Activated T-helper 2 cell treated with anti-CD3 and anti-CD28 coated beads, Interferon-gamma antibody, Interleukin-2, Interleukin-4, amounts not matched to agents 10 μg/mL and 5 μg/mL and 100 μg/mL, durations not matched to agents 14 hours and 24 hours and 36 hours (primary cell): ENCODE results near the gene SLC17A3. TPM values are rescaled to one million over a fixed set of nuclear protein-coding genes. Genes with fewer than 3 reads are reported as not detected.

Source experiments
- DNase-seq: peaks from one replicate; pipeline ENCODE4 v3.0.0; 2021; ENCODE audit warnings: low spot score
- H3K27ac Mint-ChIP-seq: one replicate; pipeline ENCODE4 v1.8.0; 2021; ENCODE audit warnings: mixed read lengths
- H3K27me3 Mint-ChIP-seq: one replicate; pipeline ENCODE4 v1.8.0; 2021; ENCODE audit warnings: low read depth, mixed read lengths
- H3K36me3 Mint-ChIP-seq: one replicate; pipeline ENCODE4 v1.8.0; 2021; ENCODE audit warnings: low read depth, mixed read lengths
- H3K4me1 Mint-ChIP-seq: one replicate; pipeline ENCODE4 v1.8.0; 2021; ENCODE audit warnings: low read depth, mixed read lengths
- H3K4me3 Mint-ChIP-seq: one replicate; pipeline ENCODE4 v1.8.0; 2021; ENCODE audit warnings: low read depth, mild to moderate bottlenecking, moderate library complexity, mixed read lengths
- H3K9me3 Mint-ChIP-seq: one replicate; pipeline ENCODE4 v1.8.0; 2021; ENCODE audit warnings: mixed read lengths
- intact Hi-C: fragments of 100-400 bp; cut with micrococcal nuclease; formaldehyde crosslinking; loops from one replicate; pipeline ENCODE4 v1.15.1; 2023
- total RNA-seq: library from RNA; stranded (reverse); gene quantifications from 2 replicates; pipeline ENCODE4 v1.2.3, GENCODE V29; 2022

SLC17A3 gene
- total RNA-seq, 1 donor from 2014 or later: 1.6 TPM

DNA sequence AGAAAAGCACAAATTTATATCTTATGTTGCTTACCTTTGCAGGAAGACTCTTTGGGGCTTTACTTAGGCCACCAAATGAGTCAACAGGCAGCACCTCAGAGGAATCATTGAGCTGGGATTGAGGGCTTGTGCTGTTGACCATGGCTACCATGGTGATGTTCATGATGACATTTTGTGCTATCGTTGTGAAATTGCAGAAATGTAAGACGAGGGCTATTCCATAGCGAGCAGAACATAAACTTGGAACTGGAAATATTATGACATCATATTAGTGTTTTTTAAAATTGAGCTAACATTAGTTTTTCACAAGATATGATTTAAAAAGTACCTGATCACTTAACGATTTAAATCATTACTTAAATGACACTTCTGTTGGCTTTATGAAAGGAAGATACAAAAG, 11.8 kb downstream of the SLC17A3 start:
- Mint-ChIP-seq H3K36me3 (peaks cover 5% of the 10 kb centered on the region), H3K9me3 (peaks cover 11% of the 10 kb centered on the region), H3K27me3 (peaks cover 3% of the 10 kb centered on the region), H3K27ac (no peak overlapping the region), H3K4me1 (peaks cover 36% of the 10 kb centered on the region), H3K4me3 (no peak overlapping the region)
- intact Hi-C loops: no loop called here
- no peak for DNase-seq

DNA sequence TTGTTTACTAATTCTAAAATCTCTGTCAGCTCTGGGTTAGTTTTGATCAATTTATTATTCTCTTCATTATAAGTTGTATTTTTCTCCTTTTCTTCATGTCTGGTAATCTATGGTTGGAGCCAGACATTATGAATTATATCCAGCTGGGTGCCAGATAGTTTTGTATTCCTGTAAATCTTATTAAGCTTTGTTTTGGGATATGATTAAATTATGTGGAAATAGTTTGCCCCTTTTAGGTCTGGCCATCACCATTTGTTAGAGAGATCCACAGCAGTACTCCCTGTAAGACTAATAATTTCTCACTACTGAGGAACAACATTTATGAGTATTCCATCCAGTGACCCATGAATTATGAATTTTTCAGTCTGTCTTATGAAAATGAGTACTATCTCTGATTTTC, 21.3 kb downstream of the SLC17A3 start:
- peaks cover 3% of the 10 kb centered on the region for H3K27me3 Mint-ChIP-seq
- no peaks in the 10 kb centered on the region for H3K36me3 Mint-ChIP-seq
- H3K4me3 Mint-ChIP-seq: no peak overlapping the region
- H3K4me1 Mint-ChIP-seq: peaks cover 21% of the 10 kb centered on the region
- H3K27ac Mint-ChIP-seq: no peak overlapping the region
- DNase-seq: no peak
- no peaks in the 10 kb centered on the region for H3K9me3 Mint-ChIP-seq
- intact Hi-C loops: no loop called here

DNA sequence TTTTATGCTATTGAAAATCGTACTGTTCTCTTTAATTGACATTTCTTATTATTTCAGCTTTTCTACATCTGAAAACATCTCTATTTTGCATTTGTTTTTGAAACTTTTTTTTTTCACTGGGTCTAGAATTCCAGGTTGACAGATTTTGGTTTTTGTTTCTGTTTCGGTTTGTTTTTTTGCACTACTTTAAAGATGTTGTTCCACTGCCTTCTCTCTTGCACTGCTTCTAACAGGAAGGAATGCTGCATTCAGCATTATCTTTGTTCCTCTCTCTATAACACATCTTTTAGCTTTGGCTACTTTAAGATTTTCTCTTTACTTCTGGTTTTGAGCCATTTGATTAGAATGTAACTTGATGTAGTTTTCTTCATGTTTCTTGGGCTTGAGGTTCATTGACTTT, 22.1 kb downstream of the SLC17A3 start:
- peaks cover 2% of the 10 kb centered on the region for H3K36me3 Mint-ChIP-seq
- no peak overlapping the region for H3K4me3 Mint-ChIP-seq
- peaks cover 19% of the 10 kb centered on the region for H3K4me1 Mint-ChIP-seq
- H3K27ac Mint-ChIP-seq: no peak overlapping the region
- peaks cover 3% of the 10 kb centered on the region for H3K9me3 Mint-ChIP-seq
- DNase-seq: no peak
- peaks cover 3% of the 10 kb centered on the region for H3K27me3 Mint-ChIP-seq
- intact Hi-C loops: no loop called here

DNA sequence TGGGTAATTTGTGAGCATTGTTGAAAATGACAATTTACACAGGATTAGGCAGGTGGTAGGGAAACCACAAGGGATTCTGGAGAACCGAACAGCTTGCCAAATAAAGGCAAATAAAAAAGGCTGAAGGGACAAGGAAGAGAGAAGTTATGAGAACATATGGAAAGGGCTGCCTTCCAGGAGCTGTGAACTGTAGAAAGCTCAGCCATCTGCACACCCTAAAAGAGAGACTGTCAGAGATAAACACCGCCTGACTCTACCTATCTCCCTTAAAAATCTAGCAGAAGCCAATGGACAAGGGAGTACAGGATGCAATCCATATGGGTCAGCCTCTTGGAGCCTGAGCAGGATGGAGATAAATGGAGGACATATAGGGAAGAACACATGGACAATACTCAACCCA, 29.5 kb downstream of the SLC17A3 start:
- Mint-ChIP-seq H3K4me1 (peaks cover 4% of the 10 kb centered on the region), H3K4me3 (no peak overlapping the region), H3K9me3 (peaks cover 8% of the 10 kb centered on the region), H3K36me3 (peaks cover 2% of the 10 kb centered on the region), H3K27ac (no peak overlapping the region), H3K27me3 (no peaks in the 10 kb centered on the region)
- intact Hi-C loops: loop anchor here (5.0 kb wide), 1 partner anchor 57 kb away; no protein-coding TSS in a partner anchor
- no peak for DNase-seq

DNA sequence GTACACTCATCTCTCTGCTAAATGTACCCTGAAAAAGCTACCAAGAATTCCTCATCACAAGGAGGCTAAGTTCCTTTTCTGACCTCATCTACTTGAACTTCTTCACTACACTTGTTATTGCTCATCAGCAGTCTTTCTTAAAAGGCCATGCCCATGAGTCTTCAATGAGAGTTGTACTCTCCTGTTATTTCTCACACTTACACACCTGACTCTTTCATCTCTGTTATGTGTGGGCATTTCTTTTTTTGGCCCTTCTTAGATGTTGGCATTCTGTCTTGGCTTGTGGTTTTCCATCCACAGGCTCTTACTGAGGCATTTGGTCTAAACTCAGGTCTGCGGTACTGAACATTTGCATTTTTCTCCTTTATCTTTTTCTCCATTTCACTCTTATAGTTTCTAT, 31.5 kb downstream of the SLC17A3 start:
- Mint-ChIP-seq H3K4me1 (no peaks in the 10 kb centered on the region), H3K36me3 (peaks cover 2% of the 10 kb centered on the region), H3K9me3 (peaks cover 8% of the 10 kb centered on the region), H3K27ac (no peak overlapping the region), H3K27me3 (no peaks in the 10 kb centered on the region), H3K4me3 (no peak overlapping the region)
- DNase-seq: no peak
- intact Hi-C loops: loop anchor here (1.0 to 5.0 kb wide), 3 partner anchors 24 to 103 kb away; no protein-coding TSS in a partner anchor

DNA sequence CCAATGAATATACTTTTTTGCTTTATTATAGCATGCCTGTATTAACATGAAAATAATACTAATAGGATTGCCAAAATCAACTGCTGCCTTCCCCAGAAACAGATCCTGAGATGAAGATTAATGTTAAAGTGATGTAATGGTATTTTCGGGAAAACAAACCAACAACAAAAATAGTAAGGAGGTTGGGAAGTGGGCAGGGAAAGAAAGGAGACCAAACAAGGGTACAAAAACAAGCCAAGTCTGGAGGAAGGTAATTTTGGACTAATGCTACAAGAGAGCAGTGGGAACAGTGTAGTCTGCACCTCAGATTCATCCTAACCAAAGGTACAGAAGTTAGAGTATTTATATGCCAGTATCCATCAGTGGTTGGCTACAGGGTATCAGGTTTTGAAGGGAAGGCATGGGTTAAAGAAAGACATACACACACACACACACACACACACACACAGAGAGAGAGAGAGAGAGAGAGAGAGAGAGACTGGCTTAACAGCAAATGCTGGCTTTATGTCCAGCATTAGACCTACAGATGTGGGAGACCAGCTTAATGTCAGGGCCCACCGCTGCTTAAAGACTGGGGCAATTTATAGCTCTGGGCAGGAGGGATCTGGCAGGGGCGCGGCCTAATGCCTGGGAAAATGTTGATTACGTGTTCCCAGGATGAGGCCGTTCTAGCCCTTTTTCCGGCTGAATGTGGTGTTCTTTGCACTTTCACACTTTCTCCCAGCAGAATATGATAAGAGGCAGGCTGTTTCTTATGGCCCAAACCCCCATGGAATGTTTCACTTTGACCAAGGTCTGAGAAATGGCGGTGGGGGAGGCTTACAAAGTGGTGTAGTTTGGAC, 38.4 kb downstream of the SLC17A3 start:
- Mint-ChIP-seq H3K36me3 (no peaks in the 10 kb centered on the region), H3K27ac (no peak overlapping the region), H3K27me3 (no peaks in the 10 kb centered on the region), H3K9me3 (peaks cover 6% of the 10 kb centered on the region), H3K4me1 (peaks cover 8% of the 10 kb centered on the region), H3K4me3 (no peak overlapping the region)
- intact Hi-C loops: no loop called here
- no peak for DNase-seq

DNA sequence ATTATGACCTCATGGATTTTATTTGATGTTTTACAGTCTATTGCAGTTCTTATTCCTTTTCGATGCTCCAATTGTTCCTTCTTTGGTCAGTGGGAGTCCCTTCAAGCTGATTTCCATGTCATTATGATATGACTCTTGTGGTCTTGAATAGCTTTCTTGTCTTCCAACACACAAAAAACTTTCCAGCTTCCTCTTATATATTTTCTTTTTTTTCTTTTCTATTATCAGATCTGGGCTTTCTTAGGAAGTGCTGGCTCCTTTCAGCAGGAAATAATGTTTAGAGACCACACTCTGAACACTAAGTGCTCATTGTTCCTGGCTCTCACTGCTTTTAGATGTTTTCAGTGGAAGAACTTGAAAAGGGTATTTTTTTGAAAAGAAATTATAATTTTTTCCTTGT, 39.1 kb downstream of the SLC17A3 start:
- Mint-ChIP-seq H3K27ac (no peak overlapping the region), H3K27me3 (no peaks in the 10 kb centered on the region), H3K4me3 (no peak overlapping the region), H3K4me1 (peaks cover 11% of the 10 kb centered on the region), H3K9me3 (peaks cover 1% of the 10 kb centered on the region), H3K36me3 (no peaks in the 10 kb centered on the region)
- DNase-seq: no peak
- intact Hi-C loops: no loop called here

DNA sequence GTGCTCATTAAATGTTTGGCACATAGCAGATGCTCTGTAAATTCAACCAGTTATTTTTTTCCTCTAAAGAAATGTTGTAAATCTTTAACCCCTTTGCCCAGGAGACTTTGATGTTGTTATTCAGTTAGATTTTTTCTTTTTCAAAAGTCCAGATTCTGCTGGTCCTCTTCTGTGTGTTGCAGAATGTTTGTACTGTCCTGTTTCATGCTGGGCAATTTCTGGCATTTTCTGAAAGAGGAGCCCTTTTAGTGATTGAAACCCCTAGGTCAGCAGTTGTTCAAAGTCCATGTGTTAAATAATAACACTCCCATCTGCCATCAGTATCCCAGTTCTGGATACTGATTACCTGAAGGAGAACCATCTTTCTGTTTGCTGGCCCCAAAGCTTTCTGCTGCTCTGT, 40.9 kb downstream of the SLC17A3 start:
- intact Hi-C loops: no loop called here
- Mint-ChIP-seq H3K36me3 (no peaks in the 10 kb centered on the region), H3K4me1 (peaks cover 15% of the 10 kb centered on the region), H3K27me3 (no peaks in the 10 kb centered on the region), H3K27ac (no peak overlapping the region), H3K4me3 (no peak overlapping the region), H3K9me3 (no peaks in the 10 kb centered on the region)
- DNase-seq: no peak

DNA sequence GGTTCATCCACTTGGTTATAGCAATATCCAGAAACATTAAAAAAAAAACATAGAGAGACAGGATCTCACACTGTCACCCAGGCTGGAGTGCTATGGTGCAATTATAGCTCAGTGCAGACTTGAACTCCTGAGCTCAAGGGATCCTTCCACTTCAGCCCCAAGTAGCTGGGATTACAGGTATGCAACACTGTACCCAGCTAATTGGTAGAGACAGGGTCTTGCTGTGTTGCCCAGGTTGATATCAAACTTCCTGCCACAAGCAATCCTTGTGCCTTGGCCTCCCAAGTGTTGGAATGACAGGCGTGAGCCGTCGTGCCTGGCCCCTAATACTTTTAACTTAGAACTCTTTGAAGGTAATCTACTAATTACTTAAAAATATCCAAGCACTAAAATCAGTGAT, 41.4 kb downstream of the SLC17A3 start:
- H3K4me1 Mint-ChIP-seq: peaks cover 15% of the 10 kb centered on the region
- DNase-seq: no peak
- no peaks in the 10 kb centered on the region for H3K9me3 Mint-ChIP-seq
- H3K27ac Mint-ChIP-seq: no peak overlapping the region
- intact Hi-C loops: no loop called here
- no peaks in the 10 kb centered on the region for H3K27me3 Mint-ChIP-seq
- H3K4me3 Mint-ChIP-seq: no peak overlapping the region
- no peaks in the 10 kb centered on the region for H3K36me3 Mint-ChIP-seq

DNA sequence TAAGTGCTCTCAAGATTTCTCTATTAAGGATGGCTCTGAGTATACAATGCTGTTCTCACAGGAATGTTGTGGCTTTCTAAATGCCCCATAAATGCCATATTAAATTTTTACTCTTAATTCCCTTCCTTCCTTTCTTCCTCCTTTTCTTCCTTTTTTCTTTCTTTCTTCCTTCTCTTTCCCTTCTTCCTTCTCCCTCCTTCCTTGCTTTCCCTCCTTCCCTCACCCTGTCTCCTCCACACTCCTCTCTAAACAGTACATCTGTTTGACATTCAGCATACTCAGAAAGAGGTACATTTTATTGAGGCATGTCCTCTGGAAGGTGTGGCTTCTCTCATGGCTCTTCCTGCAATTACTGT, 41.8 kb downstream of the SLC17A3 start:
- intact Hi-C loops: no loop called here
- no peak for DNase-seq
- H3K4me1 Mint-ChIP-seq: peaks cover 15% of the 10 kb centered on the region
- H3K36me3 Mint-ChIP-seq: no peaks in the 10 kb centered on the region
- no peak overlapping the region for H3K27ac Mint-ChIP-seq
- no peaks in the 10 kb centered on the region for H3K9me3 Mint-ChIP-seq
- no peaks in the 10 kb centered on the region for H3K27me3 Mint-ChIP-seq
- no peak overlapping the region for H3K4me3 Mint-ChIP-seq

DNA sequence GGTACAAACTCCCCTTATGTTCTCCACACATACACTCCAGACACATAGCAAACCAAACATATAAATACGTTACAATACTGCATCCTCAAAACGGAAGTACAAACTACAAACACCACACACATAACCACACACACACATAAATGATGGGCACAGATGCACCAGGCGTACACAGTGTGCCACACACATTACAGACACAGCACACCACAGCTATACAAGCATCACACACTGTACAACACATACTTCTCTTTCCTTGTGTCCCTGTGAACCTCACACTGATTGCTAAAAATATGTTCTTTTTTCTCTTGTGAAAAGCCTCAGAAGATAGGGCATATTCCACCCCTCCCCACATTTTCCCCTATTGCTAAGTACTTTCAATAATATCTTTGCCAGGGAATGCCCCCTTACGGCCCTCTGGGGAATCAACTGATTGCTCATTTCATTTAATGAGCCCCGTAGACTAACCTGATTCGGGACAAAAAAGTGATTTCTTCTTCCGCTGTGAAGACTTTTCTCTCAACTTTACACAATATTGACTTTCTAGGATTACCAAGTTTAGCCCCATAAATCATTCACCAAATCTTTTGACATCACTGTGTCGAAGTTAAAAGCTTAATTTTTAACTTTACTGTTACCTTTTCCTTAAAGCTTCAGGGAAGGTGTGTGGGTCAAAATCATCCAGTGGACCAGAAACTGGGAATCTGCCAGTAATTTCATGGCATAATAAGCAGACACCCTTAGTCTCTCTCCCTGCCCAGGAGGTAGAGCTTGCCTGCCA, 42.3 kb downstream of the SLC17A3 start, which contains the start of gene SLC17A1:
Gene SLC17A1, minus strand, starts transcription at position 521 of the 775 bp plus-strand sequence. CDS start 1,495 bp downstream, outside the sequence.
- no peaks in the 10 kb centered on the region for H3K36me3 Mint-ChIP-seq
- intact Hi-C loops: no loop called here
- DNase-seq: no peak
- H3K27me3 Mint-ChIP-seq: no peaks in the 10 kb centered on the region
- no peak within 1 kb of the TSS for H3K27ac Mint-ChIP-seq
- H3K4me1 Mint-ChIP-seq: peaks cover 15% of the 10 kb centered on the region
- no peak within 1 kb of the TSS for H3K4me3 Mint-ChIP-seq
- no peaks in the 10 kb centered on the region for H3K9me3 Mint-ChIP-seq

DNA sequence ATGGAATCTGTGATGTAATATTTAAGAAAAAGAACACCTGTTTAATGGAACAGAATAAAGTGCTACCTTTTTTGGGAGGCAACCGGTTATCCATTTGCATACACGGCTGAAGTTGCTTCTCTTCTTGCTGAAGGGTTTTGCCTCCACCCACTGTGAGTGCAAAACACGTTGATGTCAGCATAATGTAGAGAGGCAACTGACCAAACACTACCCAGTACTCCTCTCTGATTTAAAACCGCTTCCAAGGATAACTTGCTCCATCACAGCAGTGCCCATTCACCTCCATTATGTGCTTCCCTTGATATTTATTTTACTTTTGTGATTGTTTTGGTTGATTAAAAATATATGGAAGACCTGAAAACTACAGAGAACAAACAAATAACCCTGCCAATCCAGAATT, 43.6 kb downstream of the SLC17A3 start:
- H3K27me3 Mint-ChIP-seq: peaks cover 6% of the 10 kb centered on the region
- peaks cover 7% of the 10 kb centered on the region for H3K9me3 Mint-ChIP-seq
- intact Hi-C loops: no loop called here
- H3K27ac Mint-ChIP-seq: no peak overlapping the region
- H3K4me1 Mint-ChIP-seq: peaks cover 13% of the 10 kb centered on the region
- H3K4me3 Mint-ChIP-seq: no peak overlapping the region
- H3K36me3 Mint-ChIP-seq: peaks cover 7% of the 10 kb centered on the region
- DNase-seq: no peak

DNA sequence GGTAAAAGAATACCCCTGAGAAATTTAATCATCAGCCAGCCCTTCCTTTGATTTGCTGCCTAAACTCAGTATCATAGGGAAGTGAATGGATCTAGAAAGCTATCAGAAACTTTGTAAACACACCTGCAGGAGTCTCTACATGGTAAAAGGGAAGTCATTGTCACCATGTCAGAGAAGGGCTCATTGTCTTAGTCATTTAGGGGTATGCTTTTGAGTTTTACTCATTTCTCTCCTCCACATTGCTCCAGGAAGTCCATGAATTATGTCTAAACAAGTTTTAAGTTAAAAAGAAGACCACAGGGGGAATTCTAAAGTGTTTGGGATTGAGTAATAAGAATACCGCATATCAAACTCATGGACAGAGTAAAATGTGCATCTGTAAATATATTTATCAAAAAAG, 44.7 kb downstream of the SLC17A3 start:
- peaks cover 8% of the 10 kb centered on the region for H3K36me3 Mint-ChIP-seq
- intact Hi-C loops: loop anchor here (2.0 kb wide), 1 partner anchor 41 kb away; no protein-coding TSS in a partner anchor
- peaks cover 8% of the 10 kb centered on the region for H3K4me1 Mint-ChIP-seq
- peaks cover 8% of the 10 kb centered on the region for H3K27me3 Mint-ChIP-seq
- H3K27ac Mint-ChIP-seq: no peak overlapping the region
- H3K9me3 Mint-ChIP-seq: peaks cover 10% of the 10 kb centered on the region
- no peak overlapping the region for H3K4me3 Mint-ChIP-seq
- DNase-seq: no peak
